Osteocyte (in vitro differentiated cells): Measurements from ENCODE around the gene METRNL. TPM values are rescaled to one million over a fixed set of nuclear protein-coding genes. Genes with fewer than 3 reads are reported as not detected.

Experiments
- DNase-seq: peaks from one replicate; pipeline ENCODE4 v3.0.0; 2021; ENCODE audit warnings: mixed read lengths; ENCODE audit not compliant: unreplicated experiment; ENCODE audit errors: extremely low spot score
- H3K27ac Mint-ChIP-seq: one replicate; pipeline ENCODE4 v1.8.0; 2021; ENCODE audit warnings: mild to moderate bottlenecking, mixed read lengths; ENCODE audit not compliant: unreplicated experiment
- H3K27me3 Mint-ChIP-seq: one replicate; pipeline ENCODE4 v1.8.0; 2021; ENCODE audit warnings: mixed read lengths; ENCODE audit not compliant: unreplicated experiment
- H3K36me3 Mint-ChIP-seq: one replicate; pipeline ENCODE4 v1.8.0; 2021; ENCODE audit warnings: mixed read lengths; ENCODE audit not compliant: unreplicated experiment
- H3K4me1 Mint-ChIP-seq: one replicate; pipeline ENCODE4 v1.8.0; 2021; ENCODE audit warnings: mixed read lengths; ENCODE audit not compliant: unreplicated experiment
- H3K4me3 Mint-ChIP-seq: one replicate; pipeline ENCODE4 v1.8.0; 2021; ENCODE audit warnings: mild to moderate bottlenecking, moderate library complexity, mixed read lengths; ENCODE audit not compliant: unreplicated experiment
- H3K9me3 Mint-ChIP-seq: one replicate; pipeline ENCODE4 v1.8.0; 2021; ENCODE audit warnings: mixed read lengths; ENCODE audit not compliant: unreplicated experiment
- CTCF ChIP-seq: fragments of 200-600 bp; sonication (generic); IDR thresholded peaks from 2 replicates; pipeline ENCODE4 v1.5.0; 2021; ENCODE audit warnings: antibody characterized with exemption, mild to moderate bottlenecking, moderate library complexity
- total RNA-seq: library from RNA; stranded (reverse); gene quantifications from 2 replicates; pipeline ENCODE4 v1.2.1, GENCODE V29; 2021

Gene METRNL
- total RNA-seq, 1 donor from 2014 or later: 214 TPM

GRCh38 chr17:83127431-83128160 lies 48.2 kb downstream of the METRNL start:
- no peak for DNase-seq
- Mint-ChIP-seq H3K9me3 (no peaks in the 10 kb centered on the region), H3K36me3 (peaks cover 2% of the 10 kb centered on the region), H3K27me3 (peaks cover 5% of the 10 kb centered on the region), H3K27ac (no peak overlapping the region), H3K4me3 (no peak overlapping the region), H3K4me1 (peaks cover 5% of the 10 kb centered on the region)
- TF ChIP-seq CTCF: no peak

DNA sequence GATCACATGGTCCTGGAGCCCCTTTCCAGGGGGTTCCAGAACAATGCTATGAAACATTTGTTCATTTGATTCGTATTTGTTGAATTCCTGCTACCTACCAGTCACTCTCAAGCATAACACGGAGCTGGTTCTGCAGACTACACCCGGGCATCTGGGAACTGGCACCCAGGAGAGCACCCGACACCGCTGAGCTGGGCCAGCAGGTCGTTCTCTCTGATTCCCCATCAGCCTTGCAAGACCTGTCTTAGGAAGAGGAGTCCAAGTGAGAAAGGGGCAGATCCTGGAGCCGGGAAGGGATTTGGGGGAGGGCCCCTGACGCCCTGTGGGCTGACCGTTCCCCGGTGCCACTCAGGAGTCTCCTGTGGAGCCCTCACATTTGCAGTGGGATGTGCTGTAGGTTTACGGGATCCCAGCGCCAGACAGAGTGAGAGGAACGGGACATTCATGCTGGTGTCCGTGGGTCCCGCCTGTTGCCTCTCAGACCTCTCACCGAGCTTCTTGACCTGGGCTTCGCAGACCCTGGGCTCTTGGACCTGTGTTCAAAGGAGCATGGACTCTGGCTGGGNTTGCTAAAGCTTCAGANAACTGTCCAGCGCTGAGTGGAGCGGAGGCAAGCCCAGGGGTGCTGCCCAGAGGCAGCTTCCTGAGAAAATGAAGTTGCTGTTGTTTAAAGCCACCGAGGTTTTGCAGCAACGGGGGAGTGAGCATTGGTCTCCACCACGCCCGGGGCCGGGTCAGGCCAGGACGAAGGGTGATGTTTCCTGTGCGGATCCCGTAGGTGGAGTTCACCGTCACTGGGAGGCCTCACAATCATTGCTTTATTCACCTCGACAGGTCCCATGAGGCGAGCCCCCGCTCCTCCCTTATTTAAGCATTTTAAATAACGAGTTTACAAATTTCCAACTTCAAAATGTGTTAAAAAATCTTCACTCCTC lies 49.2 kb downstream of the METRNL start:
- no peak overlapping the region for H3K4me3 Mint-ChIP-seq
- no peak for TF ChIP-seq CTCF
- no peak overlapping the region for H3K27ac Mint-ChIP-seq
- no peak for DNase-seq
- H3K4me1 Mint-ChIP-seq: peaks cover 10% of the 10 kb centered on the region
- H3K27me3 Mint-ChIP-seq: no peaks in the 10 kb centered on the region
- peaks cover 2% of the 10 kb centered on the region for H3K36me3 Mint-ChIP-seq
- H3K9me3 Mint-ChIP-seq: no peaks in the 10 kb centered on the region

DNA sequence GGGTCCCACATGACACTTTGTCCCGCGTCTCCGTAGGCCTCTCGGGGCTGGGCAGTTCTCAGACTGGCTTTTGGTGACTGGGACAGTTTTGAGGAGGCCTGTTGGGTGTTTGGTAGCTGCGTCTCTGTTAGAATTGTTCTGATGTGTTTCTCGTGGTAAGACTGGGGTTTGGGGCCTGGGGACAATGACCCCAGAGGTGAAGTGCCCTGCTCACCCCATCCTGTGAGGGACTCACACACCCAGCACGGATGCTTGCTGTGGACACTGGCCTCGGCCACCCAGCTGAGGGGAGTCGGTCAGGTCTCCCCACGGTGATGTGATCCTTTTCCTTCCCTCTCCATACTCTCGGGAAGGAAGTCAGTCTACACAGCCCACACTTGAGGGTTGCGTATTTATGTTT lies 50.3 kb downstream of the METRNL start:
- DNase-seq: no peak
- H3K36me3 Mint-ChIP-seq: peaks cover 2% of the 10 kb centered on the region
- H3K9me3 Mint-ChIP-seq: no peaks in the 10 kb centered on the region
- TF ChIP-seq CTCF: no peak
- no peak overlapping the region for H3K27ac Mint-ChIP-seq
- H3K27me3 Mint-ChIP-seq: no peaks in the 10 kb centered on the region
- H3K4me1 Mint-ChIP-seq: peaks cover 13% of the 10 kb centered on the region
- H3K4me3 Mint-ChIP-seq: no peak overlapping the region

GRCh38 chr17:83131401-83132011 lies 52.1 kb downstream of the METRNL start:
- Mint-ChIP-seq H3K4me3 (no peak overlapping the region), H3K27ac (no peak overlapping the region), H3K4me1 (peaks cover 8% of the 10 kb centered on the region), H3K36me3 (no peaks in the 10 kb centered on the region), H3K9me3 (no peaks in the 10 kb centered on the region), H3K27me3 (no peaks in the 10 kb centered on the region)
- no peak for DNase-seq
- no peak for TF ChIP-seq CTCF
